ENCODE data around the gene DCAF11. TPM values are rescaled to one million over a fixed set of nuclear protein-coding genes. Genes with fewer than 3 reads are reported as not detected.
A peak's percentile ranks its signal among the peaks of the same experiment; 100 is the strongest.

The DCAF11 gene
- total and polyA plus RNA-seq, 2 of the 13 experiments (the other 11 are each of a cell fraction or from before 2014, with no cell fraction given) = 150 to 257 TPM

DNA sequence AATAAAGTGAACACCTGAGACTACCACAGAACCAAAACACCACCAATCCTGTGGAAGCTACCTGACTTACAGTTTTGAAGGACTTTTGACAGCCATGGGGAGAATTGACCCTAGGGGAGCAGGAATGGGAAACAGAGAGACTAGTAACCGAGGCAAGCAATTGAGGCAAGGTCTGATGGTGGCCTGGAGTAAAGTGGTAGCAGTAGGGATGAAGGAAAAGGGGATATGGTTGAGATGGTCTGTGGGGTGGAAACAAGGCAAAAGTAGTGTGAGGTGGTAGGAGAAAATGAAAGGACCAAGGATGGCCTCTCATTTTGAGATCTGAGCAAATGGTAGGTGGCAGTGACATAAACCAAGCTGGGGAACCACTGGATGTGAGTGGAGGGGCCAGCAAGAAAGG lies 42.3 kb downstream of the DCAF11 start (continued):
- TF ChIP-seq, protein P1, sequence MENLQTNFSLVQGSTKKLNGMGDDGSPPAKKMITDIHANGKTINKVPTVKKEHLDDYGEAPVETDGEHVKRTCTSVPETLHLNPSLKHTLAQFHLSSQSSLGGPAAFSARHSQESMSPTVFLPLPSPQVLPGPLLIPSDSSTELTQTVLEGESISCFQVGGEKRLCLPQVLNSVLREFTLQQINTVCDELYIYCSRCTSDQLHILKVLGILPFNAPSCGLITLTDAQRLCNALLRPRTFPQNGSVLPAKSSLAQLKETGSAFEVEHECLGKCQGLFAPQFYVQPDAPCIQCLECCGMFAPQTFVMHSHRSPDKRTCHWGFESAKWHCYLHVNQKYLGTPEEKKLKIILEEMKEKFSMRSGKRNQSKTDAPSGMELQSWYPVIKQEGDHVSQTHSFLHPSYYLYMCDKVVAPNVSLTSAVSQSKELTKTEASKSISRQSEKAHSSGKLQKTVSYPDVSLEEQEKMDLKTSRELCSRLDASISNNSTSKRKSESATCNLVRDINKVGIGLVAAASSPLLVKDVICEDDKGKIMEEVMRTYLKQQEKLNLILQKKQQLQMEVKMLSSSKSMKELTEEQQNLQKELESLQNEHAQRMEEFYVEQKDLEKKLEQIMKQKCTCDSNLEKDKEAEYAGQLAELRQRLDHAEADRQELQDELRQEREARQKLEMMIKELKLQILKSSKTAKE (CRISPR knock-in tag; IDR thresholded peaks at IDR 0.05; ENCODE audit: borderline replicate concordance) = no peak
- TF ChIP-seq SOX6 (IDR thresholded peaks at IDR 0.05) = peak; percentile 76; the same call in 1 of the 2 replicates
- TF ChIP-seq SOX6 (CRISPR knock-in tag; IDR thresholded peaks at IDR 0.05) = no peak
- TF ChIP-seq MED1 (CRISPR knock-in tag; IDR thresholded peaks at IDR 0.05) = no peak
- TF ChIP-seq MBD4 (IDR thresholded peaks at IDR 0.05; ENCODE audit: borderline replicate concordance, low read length) = no peak
- peak; percentile 62; the same call in 1 of the 2 replicates for TF ChIP-seq IKZF1 (IDR thresholded peaks at IDR 0.05)
- TF ChIP-seq SATB2 (CRISPR knock-in tag; IDR thresholded peaks at IDR 0.05) = no peak
- no peak for TF ChIP-seq ZNF20 (CRISPR knock-in tag; IDR thresholded peaks at IDR 0.05)
- 0 out of 2 replicates have a peak, but pooled peaks have one; percentile 29 for TF ChIP-seq NFRKB (IDR thresholded peaks at IDR 0.05)
- no peak for TF ChIP-seq STAG1 (CRISPR knock-in tag; IDR thresholded peaks at IDR 0.05)
- TF ChIP-seq JUN (CRISPR knock-in tag; IDR thresholded peaks at IDR 0.05) = no peak
- no peak for TF ChIP-seq ZNF816 (CRISPR knock-in tag; IDR thresholded peaks at IDR 0.05; ENCODE audit: borderline replicate concordance)
- TF ChIP-seq ZNF761 (CRISPR knock-in tag; conservative IDR thresholded peaks at IDR 0.05) = no peak
- TF ChIP-seq EEA1 (CRISPR knock-in tag; IDR thresholded peaks at IDR 0.05; ENCODE audit: borderline replicate concordance) = no peak
- peak; percentile 56 for TF ChIP-seq PHB2 (IDR thresholded peaks at IDR 0.05; ENCODE audit: partially characterized antibody)
